Measurements from ENCODE around the gene SPP2.

The SPP2 gene

DNA sequence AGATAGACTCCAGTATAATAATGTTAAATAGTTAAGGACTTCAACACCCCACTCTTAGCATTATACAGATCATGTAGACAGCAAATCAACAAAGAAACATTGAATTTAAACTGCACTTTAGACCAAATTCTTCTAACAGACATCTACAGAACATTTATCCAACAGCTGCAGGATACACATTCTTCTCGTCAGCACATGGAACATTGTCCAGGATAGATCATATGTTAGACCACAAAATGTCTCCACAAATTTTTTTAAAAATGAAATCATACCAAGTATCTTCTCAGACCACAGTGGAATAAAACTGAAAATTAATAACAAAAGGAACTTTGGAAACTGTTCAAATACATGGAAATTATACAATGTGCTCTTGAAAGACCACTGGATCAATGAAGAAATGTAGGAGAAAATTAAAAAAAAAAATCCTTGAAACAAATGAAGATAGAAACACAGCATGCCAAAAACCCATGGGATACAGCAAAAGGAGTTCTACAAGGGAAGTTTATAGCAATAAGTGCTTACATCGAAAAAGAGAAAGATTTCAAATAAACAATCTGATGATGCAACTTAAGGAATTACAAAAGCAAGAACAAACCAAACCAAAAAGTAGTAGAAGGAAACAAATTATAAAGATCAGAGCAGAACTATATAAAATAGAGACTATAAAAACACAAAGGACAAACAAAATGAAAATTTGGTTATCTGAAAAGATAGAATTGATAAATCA, 12.3 kb upstream of the SPP2 start:
- DNase-seq (ENCODE audit: low read depth in 2 of 2), result no peak

DNA sequence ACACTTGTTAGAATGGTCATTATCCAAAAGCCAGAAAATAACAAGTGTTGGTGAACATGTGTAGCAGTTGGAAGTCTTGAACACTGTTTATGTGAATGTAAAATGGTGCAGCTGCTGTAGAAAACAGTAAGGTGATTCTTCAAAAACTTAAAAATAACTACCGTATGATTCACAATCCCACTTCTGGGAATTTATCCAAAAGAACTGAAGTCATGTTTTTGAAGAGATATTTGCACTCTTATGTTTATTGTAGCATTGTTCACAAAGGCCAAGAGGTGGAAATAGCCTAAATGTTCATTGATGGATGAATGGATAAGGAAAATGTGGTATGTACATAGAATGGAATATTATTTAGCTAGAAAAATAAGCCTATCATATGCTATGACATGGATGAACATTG, 6.3 kb upstream of the SPP2 start:
- DNase-seq (ENCODE audit: low read depth in 2 of 2), result no peak

GRCh38 chr2:234046521-234046920, 4.0 kb upstream of the SPP2 start:
- DNase-seq (ENCODE audit: low read depth in 2 of 2), result no peak

DNA sequence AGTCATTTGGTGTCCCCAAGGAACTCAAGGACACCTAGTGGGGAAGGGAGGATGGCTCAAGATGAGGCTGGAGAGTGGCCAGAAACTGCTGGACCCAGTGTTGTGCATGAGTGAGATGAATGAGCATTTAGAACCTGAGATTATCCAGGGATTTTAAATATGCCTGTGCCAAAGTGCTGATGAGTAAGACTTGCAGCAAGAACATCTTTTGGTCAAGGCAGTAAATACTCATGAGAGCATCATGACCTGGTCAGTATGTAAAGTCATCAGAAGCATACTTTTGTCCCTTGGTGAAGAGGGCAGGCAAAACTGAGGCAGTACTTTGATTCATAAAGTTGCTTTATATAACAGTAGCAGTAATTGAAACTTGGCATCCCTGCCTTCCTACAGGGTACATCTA, 3.1 kb upstream of the SPP2 start:
- no peak for DNase-seq (ENCODE audit: low read depth in 2 of 2)

- DNase-seq (ENCODE audit: low read depth in 2 of 2), result no peak
These were observed 2.5 kb upstream of the SPP2 start for GRCh38 chr2:234048049-234048448.

GRCh38 chr2:234051374-234052070, 1.0 kb downstream of the SPP2 start:
- no peak for DNase-seq (ENCODE audit: low read depth in 2 of 2)

DNA sequence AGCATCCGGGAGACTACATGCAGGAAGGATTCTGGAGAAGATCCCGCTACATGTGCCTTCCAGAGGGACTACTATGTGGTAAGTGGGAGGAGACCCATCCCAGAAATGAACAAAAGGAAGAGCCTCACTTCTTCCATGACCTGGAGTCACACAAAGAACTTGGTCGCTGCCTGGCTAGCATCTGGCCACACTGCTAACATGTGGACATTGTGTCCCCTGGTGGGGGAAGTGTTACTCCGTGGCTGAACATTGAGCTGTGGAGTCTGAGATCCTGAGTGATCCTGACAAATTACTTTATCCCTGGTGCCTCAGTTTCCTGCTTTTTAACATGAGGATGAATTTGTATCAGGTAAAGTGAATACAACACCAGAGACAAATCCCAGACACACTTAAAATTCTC, 8.4 kb downstream of the SPP2 start:
- DNase-seq (ENCODE audit: low read depth in 2 of 2), result no peak

DNA sequence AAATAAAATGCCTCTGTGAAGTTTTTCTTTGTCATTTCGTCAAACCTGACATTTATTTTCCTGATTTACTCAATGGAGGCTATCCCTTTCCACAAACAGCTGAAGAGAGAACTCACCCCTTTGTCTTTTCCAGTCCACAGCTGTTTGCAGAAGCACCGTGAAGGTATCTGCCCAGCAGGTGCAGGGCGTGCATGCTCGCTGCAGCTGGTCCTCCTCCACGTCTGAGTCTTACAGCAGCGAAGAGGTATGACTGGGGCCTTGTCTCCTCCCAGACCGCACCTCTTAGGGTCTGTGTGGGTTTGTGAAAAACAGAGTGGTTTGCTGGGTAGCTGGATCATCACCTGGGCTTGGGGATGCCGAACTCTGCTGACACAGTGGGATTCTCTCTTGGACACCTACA, 9.7 kb downstream of the SPP2 start:
- DNase-seq (ENCODE audit: low read depth in 2 of 2), result no peak

DNA sequence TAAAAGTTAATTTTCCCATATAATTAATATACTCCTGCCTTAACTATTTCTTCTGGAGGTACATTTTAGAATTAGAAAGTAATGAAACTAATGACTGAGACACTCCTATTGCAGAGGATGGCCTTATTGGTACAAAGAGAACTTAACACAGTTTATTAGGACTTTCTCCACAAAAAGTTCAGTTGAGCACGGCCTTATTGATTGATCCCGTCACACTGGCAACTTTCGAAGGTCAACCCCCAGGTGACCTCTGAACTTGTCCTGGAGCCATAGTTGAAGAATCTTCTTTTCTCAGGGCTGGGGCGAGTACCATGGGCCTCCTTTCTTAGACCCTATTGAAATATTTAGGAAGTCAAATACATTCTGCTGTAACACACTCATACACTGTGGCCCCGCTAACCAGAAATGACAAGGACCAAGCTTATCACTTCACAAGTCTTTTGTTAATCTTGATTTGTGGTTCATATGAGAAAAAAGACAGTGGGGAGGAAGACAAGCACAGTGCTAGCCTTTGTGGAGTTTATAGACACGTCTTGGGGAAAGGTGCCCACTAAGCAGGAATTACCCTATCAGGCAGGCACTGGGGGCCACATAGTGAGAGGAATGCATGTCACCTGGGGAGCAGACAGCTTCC, 11.2 kb downstream of the SPP2 start:
- no peak for DNase-seq (ENCODE audit: low read depth in 2 of 2)

- no peak for DNase-seq (ENCODE audit: low read depth in 2 of 2)
These were observed 16.1 kb downstream of the SPP2 start for GRCh38 chr2:234066587-234066986.

DNA sequence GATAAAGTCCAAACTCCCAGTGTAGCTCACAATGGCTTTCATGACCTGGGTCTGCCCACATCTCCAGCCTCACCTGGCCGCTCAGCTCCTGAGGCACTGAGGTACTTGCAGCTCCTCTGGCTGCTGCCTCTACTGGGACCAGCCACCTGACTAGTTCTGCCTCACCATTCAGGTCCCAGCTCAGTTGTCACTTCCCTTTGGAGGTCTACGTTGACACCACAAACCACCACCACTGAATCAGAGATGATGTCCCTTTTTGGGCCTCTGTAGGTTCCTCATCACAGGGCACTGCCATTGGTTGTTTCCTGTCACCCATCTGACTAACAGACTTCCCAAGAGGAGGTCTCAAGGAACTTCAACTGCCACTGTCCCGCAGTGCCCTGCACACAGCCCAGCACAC, 21.2 kb downstream of the SPP2 start:
- peak; percentile 16 to 21 for DNase-seq (ENCODE audit: low read depth in 2 of 2)

GRCh38 chr2:234072454-234072853, 22.0 kb downstream of the SPP2 start:
- DNase-seq (ENCODE audit: low read depth in 2 of 2), result no peak

GRCh38 chr2:234074751-234075517, 24.4 kb downstream of the SPP2 start:
- DNase-seq (ENCODE audit: low read depth in 2 of 2), result no peak

DNA sequence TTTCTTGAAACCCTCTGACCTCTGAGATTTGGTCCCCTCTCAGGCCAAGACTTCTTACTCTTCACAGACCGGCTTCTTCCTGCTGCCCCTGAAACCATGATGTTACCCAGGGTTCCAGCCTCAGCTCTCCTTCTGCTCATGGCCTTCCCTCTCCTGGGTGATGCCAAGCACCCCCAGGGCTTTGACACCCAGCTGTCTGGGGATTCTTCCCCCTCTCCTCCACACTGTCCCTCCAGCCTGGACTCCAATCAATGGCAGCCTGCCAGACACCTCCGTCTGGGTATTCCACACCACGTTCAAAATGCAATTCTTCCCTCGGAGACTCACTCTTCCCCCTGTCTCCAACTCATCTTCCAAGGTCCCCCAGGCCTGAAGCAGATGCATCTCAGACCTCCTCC, 25.0 kb downstream of the SPP2 start:
- no peak for DNase-seq (ENCODE audit: low read depth in 2 of 2)

- no peak for DNase-seq (ENCODE audit: low read depth in 2 of 2)
These were observed 25.4 kb downstream of the SPP2 start for GRCh38 chr2:234075947-234076346.

GRCh38 chr2:234076451-234076850, 25.9 kb downstream of the SPP2 start:
- DNase-seq (ENCODE audit: low read depth in 2 of 2), result no peak

- DNase-seq (ENCODE audit: low read depth in 2 of 2), result no peak
These were observed 27.6 kb downstream of the SPP2 start for GRCh38 chr2:234078129-234078528.

DNA sequence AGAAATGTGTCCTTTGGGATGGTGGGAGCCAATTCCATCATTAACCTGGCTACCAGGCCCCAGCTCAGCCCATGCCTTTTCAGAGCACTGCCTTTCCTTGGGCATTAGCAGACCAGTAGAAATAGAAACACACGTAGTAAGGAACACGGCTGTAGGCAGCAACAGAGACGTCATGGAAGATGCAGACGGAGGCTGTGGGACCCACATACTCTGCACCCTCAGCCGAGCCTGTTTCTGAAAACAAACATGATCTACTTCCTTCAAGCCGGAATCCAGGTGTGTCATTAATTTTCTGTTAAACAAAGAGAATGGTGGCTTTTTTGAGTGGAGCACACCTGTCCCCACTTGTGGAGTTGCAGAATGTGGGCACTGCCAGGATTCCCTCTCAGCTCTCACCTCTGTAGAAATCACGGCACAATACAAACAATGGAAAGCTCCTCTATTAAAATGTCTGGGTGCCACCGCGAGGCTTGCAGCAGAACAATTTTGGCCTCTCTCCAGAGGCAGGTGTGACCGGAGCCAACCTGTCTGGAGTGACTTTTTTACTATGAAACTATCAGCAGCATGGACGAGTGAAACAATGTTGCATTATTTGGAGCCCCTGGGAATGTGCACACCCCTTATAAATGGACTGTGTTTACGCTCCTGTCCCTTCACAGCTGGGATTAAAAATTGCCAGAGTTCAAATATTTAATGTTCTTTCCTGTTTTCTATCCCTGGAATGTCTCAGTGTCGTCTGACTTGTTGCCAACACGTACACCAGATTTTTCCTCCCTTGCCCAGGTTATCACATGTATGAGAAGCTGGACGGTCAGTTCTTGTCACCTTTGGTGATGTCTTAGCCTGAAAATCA, 31.7 kb downstream of the SPP2 start:
- DNase-seq (ENCODE audit: low read depth in 2 of 2), result no peak

DNA sequence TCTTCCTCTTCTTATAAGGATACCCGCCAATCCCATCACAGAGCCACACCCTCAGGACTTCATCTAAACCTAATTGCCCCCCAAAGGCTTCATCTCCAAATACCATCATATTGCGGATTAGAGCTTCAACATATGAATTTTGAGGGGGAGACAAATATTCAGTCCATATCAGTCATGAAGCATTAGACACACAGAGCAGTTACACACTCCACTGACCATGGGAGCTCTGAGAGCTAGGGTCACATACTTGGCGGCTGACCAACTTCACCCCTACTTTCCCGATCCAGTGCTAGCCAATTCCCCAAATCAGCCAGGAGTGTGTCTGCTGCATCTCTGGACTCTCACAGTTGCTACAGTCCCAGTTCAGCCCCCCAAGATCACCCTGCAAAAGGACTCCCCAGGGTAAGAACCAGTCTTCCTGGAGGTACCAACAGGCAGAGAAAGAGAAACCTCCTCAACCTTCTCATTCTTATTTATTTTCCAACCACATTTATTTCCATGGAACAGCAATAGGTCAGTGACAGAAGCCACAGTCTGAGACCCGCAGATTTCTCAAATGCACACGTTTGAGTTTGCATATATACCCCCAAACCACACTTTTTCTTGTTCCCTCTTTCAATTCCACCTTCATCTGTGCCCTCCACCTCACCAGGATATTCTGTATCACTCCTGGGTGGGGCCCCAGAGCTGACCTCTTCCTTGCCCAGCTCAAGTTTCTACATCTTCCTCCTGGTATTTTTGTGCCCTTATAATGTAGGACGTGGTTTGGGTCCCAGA, 33.3 kb downstream of the SPP2 start:
- no peak for DNase-seq (ENCODE audit: low read depth in 2 of 2)

- DNase-seq (ENCODE audit: low read depth in 2 of 2), result no peak
These were observed 41.0 kb downstream of the SPP2 start for GRCh38 chr2:234091432-234091879.

- DNase-seq (ENCODE audit: low read depth in 2 of 2), result no peak
These were observed 41.4 kb downstream of the SPP2 start for GRCh38 chr2:234091883-234092282.
